T-helper 9 cell (primary cell): ENCODE measurements around the gene KISS1R.
A peak's percentile ranks its signal among the peaks of the same experiment; 100 is the strongest.

Source experiments
- DNase-seq: peaks from one replicate; pipeline ENCODE4 v3.0.0-alpha.2; 2020

The KISS1R gene

DNA sequence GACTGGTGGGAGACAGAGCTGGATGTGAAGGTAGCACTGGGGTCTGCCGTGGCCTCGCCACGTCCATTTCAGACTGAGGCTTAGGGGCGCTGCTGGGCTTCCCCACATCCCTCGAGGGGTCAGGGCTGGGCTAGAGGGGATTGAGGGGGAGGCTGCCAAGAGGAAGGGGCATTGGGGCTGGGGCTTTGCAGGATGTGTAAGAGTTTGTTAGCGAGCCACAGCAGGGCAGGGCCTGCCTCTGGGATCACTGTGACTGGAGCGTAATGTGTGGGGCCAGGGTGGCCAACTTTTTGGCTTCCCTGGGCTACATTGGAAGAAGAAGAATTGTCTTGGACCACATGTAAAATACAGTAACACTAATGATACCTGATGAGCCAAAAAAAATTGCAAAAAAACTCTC is 22.8 kb downstream of the KISS1R start:
- no peak for DNase-seq

DNA sequence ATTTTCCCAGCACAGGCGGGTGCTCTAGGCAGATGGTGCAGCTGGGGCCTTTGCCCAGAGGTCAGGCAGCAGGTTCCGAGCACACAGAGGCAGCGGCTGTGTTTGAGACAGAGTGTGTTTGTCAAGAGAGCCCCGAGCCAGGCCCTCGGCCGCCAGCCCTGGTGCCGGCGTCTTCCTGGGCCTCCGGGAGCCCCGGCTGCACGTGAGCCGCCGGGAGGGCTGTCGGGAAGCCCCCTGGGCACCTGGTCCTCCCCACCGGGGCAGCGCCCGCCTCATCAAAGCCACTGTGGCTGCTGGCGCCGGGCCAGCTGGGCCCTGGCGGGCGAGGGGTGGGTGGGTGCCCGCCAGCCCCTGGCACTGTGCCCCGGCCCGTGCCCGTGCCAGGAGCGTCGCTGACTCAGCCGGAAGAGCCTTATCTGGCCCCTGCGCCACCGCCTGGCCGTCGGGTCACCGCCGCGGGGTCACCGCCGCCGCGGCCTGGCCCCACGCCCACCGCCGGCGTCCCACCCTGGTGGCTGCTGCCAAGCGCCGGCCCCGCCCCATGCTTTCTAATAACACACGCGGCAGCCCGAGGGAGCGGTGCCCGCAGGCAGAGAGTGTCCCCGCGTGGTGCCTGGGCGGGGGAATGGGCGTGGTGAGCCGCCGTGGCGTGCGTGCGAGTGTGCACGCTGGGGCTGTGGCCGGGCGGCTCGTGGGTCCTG is 23.6 kb downstream of the KISS1R start:
- peak; percentile 62 for DNase-seq

DNA sequence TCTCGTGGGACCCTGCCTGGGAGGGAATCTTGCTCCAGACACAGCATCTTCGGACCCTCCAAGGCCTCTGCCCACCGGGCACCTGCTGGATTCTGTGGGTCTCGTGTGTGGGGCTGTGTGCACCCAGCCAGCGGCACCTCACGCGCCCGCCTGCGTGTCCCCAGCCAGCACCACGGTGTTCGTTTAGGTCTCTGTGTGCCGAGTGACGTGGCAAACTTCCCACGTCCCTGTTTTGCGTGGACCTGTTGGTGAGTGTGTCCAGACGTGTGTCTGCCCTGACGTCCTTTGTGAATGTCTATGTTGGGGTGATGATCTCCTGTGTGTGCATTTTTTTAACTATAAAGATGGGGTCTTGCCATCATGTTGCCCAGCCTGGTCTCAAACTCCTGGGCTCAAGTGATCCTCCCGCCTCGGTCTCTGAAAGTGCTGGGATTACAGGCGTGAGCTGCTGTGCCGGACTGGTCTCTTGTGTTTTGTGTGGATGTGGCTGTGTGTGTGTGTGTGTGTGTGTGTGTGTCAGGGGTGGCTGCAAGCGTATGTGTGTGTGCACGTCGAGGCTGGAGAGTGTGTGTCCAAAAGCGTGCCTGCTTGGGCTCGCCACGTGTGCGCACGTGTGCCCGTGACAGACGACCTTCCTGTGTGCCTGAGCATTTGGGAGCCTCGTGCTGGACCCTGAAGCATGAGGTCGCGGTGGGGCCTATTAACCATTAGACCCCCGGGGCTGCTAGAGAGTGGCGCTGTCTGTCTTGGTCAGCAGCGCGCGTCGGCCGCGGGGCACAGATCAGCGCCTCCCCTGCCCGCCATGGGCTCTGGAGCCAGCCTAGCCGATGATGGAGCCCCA is 24.4 kb downstream of the KISS1R start:
- no peak for DNase-seq

DNA sequence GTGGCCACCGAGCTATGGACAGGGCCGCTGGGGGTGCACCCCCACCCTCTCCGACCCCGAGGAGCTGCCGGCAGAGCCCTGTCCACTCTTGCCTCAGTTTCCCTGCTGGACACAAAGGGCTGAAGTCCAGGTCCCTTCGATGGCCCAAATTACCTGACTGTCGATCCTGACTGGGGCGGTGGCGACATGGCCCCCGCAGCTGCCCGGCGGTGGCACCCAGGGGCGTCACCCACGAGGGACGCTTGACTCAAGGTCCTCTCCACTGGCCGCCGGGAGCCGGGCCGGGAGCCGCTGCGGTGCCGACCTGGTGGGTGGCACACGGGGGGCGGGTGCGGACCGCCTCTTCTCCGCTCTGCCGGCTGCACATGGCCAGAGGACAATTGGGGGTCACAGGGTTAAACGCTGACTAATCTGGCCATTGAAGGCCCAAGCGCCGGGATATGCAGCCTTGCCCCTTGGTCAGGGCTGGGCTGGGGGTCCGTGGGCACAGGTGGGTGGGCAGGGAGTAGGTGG is 25.1 kb downstream of the KISS1R start:
- no peak for DNase-seq

DNA sequence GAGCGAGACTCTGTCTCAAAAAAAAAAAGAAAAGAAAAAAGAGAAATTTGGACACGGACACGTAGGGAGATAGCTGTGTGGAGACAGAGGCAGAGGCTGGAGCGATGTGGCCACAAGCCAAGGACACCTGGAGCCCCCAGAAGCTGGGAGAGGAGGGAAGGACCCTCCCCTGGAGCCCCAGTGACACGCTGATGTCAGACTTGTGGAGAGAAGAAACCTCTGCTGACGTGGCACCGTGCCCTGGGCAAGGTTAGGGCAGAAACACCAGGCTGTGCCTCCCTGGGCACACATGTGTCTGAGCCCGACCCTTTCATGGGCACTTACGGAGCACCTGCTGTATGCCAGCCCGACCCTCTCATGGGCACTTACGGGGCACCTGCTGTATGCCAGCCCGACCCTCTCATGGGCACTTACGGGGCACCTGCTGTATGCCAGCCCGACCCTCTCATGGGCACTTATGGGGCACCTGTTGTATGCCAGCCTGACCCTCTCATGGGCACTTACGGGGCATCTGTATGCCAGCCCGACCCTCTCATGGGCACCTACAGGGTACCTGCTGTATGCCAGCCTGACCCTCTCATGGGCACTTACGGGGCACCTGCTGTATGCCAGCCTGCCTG is 26.5 kb downstream of the KISS1R start:
- no peak for DNase-seq

DNA sequence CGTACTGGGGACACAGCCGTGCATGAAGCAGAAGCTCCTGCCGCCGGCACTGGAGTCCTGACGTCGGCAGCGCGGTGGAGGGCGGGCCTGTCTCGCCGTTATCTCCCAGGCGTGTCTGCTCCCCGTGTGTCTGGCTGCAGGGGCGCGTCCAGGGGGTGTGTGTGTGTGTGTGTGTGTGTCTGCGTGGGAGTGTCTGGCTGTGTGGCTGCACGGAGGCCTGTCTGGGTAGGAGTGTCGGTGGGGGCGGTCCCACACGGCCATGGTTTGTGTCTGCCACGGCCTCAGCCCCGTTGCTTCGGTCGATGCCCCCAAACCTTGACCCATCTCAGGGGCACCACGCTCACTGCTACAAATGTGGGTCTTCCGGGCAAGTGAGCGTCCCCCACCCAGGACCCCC is 27.0 kb downstream of the KISS1R start:
- no peak for DNase-seq

DNA sequence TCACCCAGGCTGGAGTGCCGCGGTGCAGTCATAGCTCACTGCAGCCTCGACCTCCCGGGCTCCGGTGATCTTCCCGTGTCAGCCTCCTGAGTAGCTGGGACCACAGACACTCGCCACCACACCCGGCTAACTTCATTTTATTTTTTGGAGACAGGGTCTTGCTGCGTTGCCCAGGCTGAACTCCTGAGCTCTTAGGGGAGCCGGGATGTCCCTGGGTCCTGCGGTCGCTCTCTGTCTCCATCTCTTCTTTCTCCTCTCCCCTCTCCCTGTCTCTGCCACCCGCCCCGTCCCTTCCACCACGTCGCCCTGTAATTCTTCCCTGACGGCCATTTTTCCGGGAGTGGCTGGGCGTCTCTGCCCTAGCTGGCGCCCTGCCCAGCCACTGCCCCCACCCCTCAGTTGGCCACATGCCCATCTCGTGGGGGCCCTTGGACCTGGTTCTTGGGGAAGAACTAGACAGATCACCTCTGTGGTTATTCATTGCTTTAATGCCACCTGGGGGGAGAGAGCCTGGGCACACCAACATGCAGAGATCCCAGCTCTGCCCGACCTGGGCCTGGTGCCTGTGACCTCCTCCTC is 27.6 kb downstream of the KISS1R start:
- DNase-seq: no peak

DNA sequence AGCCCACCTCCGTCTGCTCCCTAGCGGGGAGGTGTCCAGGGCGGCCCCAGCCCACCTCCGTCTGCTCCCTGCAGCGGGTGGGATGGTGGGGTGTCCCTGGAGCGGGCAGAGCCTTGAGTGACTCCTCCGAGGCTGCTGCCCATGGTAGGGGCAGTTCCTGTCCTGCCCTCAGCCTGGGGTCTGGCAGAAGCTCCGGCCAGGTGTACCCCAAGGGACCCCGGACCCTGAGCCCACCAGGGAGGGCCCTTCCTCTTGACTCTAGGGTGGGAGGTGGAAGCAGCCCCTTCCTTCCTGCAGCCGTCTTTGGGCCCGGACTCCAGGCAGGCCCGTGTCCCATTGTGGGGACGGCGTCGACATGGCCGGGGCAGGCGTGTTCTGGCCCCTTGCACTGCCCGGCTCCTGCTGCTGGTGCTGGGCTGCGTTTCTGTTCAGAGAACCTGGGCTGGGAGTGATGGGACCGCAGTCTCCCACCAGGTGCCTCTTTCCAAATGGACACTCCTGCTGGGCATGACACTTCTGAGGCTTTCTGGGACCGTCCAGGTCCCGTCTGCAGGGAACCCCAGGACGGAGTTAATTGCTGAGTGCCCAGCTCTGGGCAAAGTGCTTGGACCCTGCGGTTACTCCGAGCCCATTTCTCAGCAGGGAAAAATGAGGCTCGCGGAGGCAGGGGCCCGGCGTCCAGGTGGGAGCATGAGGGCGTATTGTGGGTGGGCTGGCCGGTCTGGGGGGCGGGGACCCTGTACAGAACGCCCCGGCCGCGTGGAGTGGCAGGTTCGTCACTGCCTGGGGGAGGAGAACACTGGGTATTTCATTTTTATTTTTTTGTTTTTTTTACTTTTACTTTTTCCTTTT is 28.5 kb downstream of the KISS1R start:
- DNase-seq: no peak

DNA sequence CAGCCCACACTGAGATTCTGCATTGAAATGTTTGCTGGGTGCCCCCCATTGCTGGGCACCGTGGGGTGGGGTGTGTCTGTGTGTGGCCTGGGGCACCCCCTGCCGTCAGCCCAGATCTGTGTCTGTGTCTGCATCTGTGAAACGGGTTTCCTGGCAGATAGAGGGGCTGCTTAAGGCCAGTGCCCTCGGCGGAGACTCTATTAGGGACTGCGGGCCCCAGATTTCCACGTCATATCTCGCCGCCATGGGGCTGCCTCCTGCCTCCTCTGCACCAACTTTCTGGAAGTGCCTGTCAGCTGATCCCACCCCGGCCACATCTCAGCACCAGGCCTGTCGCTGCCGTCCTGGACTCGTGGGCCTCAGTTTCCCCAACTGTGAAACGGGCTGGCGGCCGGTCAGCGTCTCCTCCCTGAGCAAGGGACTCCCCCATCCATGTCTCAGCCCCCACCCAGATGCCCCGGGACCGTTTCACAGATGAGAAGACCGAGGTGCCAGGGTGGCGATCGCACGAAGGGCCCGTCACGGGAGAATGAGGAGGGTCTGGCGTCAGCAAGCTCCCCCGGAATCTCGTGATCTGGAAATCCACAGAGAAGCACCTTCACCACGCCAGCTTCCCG is 30.1 kb downstream of the KISS1R start:
- no peak for DNase-seq

DNA sequence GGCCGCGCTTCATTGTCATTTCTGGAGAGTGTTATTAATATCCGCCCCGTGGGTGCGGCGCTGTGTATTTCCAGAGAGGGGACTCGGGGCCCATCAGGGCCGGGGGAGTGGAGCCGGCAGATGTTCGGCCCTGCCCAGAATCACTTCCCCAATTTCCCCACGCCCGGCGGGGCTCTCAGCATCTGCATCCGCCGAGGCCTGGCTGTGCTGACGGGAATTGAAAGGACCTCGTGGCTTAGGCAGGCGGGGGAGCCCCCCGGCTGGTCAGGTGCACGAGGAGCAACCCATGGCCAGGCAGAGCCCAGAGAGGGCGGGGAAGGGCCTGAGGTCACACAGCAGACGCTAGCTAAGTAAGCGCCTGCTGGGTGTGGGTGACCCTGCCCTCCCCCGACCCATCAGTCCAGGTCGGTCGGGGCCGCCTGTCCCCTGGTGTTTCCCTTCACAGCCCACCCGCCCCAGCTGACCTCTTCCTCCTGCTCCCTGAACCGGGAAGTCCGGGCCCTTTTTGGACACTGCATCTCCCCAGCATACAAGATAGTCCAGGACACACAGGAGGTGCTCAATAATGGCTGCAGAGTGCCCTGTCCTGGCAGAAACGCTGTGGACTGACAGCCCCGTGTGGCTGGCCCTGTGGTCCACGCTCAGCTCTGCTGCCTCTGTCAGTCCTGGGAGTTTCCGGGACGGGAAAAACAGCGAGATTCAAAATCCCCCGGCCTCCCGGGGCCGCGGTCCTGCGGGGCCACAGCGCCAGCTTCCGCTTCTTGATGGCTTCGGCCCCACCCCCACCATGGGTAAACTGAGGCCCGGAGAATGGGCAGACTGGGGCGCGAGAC is 30.8 kb downstream of the KISS1R start:
- DNase-seq: no peak

DNA sequence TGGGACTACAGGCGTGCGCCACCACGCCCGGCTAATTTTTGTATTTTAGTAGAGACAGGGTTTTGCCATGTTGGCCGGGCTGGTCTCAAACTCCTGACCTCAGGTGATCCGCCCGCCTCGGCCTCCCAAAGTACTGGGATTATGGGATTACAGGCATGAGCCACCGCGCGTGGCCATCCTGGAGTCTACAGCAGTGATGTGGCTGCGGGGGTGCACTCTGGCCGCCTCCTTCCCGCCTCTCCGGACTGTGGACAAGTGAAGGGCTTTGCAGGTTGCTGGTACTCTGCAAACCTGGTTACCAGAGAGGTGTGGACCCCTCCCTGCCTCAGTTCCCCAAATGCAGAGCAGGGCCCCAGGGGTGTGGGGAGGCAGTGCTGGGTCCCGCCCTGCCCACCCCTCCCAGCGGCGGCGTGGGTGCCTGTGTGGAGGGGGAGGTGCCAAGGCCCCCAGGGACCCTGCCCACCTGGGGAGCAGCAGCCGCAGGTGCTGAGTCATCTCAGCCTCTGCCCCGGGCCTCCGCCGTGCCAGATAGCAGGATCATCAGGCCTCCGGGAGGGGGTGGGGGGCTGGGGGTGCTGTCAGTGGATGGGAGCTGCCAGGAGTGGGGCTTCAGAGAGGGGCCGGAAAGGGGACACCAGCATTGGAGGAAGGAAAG is 31.8 kb downstream of the KISS1R start:
- DNase-seq: no peak

DNA sequence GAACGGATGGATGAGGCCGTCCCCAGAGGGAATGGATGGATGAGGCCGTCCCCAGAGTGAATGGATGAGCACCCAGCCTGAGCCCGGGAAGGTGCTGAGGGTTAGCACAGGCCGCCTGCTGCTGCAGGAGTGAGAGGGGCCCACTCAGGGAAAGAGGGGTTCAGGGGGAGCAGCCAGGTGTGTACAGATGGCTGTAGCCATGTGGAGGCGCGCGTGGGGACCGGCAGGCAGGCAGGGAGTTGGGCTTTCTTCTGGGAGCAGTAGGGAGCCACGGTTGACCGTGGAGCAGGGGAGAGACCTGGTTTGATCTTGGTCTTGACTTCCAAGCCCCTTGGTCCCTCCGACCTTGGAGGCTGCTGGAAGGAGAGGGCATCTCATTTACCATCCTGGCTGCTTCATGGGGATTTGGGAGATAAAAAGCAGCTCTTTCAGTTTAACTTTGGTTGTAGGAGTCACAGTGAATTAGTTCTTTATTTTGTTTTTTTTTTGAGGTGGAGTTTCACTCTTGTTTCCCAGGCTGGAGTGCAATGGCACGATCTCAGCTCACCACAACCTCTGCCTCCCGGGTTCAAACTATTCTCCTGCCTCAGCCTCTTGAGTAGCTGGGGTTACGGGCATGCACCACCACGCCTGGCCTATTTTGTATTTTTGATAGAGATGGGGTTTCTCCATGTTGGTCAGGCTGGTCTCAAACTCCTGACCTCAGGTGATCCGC is 33.4 kb downstream of the KISS1R start:
- no peak for DNase-seq

DNA sequence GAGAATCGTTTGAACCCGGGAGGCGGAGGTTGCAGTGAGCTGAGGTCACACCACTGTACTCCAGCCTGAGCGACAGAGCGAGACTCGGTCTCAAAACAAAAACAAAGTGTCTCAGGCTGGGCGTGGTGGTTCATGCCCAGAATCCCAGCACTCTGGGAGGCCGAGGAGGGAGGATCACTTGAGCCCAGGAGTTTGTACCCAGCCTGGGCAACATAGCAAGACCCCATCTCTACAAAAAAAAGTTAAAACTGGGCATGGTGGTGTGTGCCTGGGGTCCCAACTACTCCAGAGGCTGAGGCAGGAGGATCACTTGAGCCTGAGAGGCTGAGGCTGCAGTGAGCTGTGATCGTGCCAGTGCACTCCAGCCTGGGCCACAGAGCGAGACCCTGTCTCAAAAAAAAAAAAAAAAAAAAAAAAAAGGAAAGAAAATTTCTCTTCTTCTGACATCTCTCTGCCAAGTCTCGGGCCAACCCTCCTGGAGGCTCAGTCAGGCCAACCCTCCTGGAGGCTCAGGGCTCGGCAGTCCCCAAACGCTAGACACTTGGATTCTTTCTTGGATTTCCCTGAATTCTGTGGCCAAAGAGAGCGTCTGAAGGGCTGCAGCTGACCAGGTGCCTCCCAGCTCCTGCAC is 35.0 kb downstream of the KISS1R start:
- DNase-seq: no peak

DNA sequence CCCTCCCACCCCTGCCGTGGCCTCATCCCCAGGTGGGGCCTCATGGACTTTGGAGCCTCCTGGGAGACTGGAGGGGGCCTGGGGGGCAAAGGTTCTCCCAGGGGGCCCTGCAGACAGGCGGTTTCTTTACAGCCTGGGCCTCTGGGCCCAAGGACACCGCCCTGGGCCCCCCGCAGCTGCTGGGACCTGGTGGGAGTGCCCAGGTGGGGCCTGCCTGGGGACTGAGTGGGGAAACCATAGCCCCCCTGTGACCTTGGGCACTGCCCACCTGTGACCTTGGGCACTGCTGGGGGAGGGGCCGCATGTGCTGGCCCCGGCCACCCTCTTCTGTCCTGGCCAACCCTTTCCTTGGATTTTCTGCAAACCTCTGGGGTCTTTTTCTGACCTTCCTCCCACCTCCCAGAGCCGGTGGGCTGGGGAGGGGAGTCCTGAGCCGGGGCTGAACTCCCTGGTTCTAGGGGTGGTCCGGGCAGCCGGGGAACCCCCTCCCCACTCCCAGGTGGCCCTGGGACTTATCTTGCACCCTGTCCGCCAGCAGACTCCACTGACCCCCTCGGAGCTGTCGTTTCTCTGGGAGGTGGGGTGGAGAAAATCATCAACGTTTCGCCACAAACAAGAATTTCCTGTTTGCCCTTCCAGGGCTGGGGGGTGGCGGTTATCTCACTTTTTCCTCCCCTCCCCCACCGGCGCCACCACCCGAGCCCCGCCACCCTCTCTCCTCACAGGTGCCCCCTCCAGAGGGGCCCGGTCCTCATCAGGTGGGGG is 35.7 kb downstream of the KISS1R start:
- DNase-seq: no peak

DNA sequence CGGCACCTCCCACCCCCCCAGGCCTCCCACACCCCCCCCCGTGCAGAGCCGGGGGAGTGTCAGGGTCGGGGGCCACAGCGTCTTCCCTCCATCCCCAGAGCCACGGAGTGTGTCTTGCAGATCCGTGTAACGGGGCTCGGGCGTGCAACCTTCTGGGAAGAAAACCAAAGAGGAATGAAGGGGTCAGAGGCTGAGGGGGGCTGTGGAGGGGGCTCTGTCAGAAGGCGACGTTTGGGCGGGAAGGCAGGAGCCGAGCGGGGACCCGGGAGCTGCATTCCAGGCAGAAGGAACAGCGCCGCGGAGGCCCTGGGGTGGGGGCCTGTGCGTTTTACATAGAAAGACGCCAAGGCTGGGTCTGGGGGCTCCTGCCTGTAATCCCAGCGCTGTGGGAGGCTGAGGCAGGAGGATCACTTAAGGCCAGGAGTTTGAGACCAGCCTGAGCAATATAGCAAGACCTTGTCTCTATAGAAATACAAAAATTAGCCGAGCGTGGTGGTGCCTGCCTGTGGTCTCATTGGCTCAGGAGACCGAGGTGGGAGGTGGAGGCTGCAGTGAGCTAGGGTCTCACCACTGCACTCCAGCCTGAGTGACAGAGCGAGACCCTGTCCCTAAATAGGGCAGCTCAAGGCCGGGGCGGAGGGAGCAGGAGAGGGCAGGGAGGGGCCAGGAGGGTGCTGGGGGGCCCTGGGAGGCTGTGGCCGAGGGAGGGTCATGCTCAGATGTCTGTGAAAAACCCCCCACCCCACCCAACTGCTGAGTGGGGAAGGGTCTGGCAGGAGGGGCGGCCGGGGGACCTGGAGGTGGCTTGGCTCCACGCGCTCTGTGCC is 36.5 kb downstream of the KISS1R start:
- DNase-seq: no peak

DNA sequence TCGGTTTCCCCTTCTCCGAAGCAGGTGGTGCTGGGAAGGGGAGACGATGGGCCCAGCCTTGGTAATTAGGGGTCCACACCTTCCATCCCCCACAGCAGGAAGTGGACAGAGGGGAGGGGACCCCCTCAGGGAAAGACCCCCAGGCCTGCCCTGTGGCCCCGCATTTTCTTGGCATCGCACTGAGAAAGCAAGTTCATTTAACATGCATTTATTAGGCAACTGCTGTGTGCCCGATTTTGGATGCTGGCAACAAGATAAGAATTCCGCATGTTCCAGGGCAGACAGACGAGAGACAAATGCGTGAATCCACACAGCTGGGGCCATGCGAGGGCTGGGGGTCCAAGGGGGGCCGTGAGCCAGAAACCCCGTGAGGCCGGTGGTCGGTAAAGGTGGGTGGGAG is 37.1 kb downstream of the KISS1R start:
- no peak for DNase-seq
